HUES6 (cell line): ENCODE measurements around the gene PTPN12.
"Not testable (repeated sequence)": the region's sequence is repeated elsewhere in the genome, so short reads cannot be mapped to it uniquely, and the experiment has no call there.

ENCODE experiments used
- H3K27ac ChIP-seq: 2 replicates; pipeline ENCODE4 v1.7.0; 2013; ENCODE audit warnings: low read depth, mild to moderate bottlenecking, low read length, inconsistent platforms
- H3K27me3 ChIP-seq: 2 replicates; pipeline ENCODE4 v1.6.1; 2013; ENCODE audit warnings: low read length; ENCODE audit not compliant: control insufficient read depth, insufficient read depth
- H3K36me3 ChIP-seq: 2 replicates; pipeline ENCODE4 v1.6.1; 2013; ENCODE audit warnings: low read length; ENCODE audit not compliant: control insufficient read depth, insufficient read depth
- H3K4me1 ChIP-seq: 2 replicates; pipeline ENCODE4 v1.6.1; 2013; ENCODE audit warnings: low read length; ENCODE audit not compliant: control insufficient read depth, insufficient read depth
- H3K4me3 ChIP-seq: 2 replicates; pipeline ENCODE4 v1.5.1; 2013; ENCODE audit warnings: low read depth, low read length
- H3K9ac ChIP-seq: one replicate; pipeline ENCODE4 v1.6.1; 2013; ENCODE audit warnings: mild to moderate bottlenecking, low read length
- H3K9me3 ChIP-seq: 2 replicates; pipeline ENCODE4 v1.6.1; 2013; ENCODE audit warnings: low read depth, low read length; ENCODE audit not compliant: control insufficient read depth, insufficient read depth

PTPN12 gene

DNA sequence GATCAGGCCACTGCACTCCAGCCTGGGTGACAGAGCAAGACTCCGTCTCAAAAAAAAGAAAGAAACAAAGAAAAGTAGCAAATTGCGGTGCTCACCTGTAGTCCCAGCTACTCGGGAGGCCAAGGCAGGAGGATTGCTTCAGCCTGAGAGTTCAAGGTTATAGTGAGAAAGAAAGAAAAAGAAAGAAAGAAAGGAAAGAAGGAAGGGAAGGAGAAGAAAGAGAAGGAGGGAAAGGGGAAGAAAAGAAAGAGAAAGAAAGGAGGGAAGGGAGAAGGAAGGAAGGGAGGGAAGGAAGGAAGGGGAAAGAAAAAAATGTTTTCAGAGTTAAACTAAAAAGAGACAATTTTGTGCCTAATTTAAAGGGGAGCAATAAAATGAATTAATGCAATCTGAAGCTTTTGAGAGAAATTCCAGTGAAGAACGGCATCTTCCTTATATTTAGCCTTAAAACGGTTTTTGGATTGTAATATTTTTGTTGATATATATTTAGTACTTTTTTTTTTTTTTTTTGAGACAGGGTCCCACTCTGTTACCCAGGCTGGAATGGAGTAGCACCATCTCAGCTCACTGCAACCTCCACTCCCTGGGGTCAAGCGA lies 111.7 kb downstream of the PTPN12 start:
- no peaks in the 10 kb centered on the region for H3K27me3 ChIP-seq
- H3K9me3 ChIP-seq: no peaks in the 10 kb centered on the region
- H3K27ac ChIP-seq: no peak overlapping the region
- no peak overlapping the region for H3K9ac ChIP-seq
- H3K4me1 ChIP-seq: no peaks in the 10 kb centered on the region
- H3K4me3 ChIP-seq: no peak overlapping the region
- peaks cover 43% of the 10 kb centered on the region for H3K36me3 ChIP-seq

DNA sequence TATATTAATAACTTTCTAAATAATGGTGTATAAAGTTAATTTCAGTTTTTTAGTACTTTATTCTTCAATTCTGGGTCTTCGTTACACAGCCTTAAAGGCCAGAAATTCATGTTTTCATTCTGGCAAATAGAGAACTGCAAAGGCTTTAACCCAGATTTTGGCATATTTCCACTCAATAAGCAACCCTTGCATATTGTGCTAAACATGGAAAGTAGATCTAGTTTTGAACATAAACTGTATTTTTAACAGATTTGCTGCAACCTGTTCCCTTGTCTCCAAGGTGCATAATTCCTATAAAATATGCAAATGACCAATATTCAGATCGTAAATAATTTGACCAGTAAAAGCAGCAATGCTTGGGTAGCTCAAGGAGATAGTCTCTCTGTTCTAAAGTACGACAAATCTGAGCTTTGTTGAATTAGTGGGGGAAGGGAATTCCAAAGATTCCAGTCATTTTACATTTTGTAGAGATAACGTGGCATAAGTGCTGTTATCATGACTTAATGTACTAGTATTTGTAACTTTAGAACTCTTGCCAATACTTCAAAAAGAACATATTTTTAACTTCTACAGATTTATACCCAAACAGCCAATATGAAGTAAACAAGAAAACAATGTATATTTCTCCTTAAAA lies 112.7 kb downstream of the PTPN12 start:
- no peak overlapping the region for H3K4me3 ChIP-seq
- no peak overlapping the region for H3K9ac ChIP-seq
- no peaks in the 10 kb centered on the region for H3K9me3 ChIP-seq
- peaks cover 42% of the 10 kb centered on the region for H3K36me3 ChIP-seq
- H3K4me1 ChIP-seq: no peaks in the 10 kb centered on the region
- no peak overlapping the region for H3K27ac ChIP-seq
- no peaks in the 10 kb centered on the region for H3K27me3 ChIP-seq

DNA sequence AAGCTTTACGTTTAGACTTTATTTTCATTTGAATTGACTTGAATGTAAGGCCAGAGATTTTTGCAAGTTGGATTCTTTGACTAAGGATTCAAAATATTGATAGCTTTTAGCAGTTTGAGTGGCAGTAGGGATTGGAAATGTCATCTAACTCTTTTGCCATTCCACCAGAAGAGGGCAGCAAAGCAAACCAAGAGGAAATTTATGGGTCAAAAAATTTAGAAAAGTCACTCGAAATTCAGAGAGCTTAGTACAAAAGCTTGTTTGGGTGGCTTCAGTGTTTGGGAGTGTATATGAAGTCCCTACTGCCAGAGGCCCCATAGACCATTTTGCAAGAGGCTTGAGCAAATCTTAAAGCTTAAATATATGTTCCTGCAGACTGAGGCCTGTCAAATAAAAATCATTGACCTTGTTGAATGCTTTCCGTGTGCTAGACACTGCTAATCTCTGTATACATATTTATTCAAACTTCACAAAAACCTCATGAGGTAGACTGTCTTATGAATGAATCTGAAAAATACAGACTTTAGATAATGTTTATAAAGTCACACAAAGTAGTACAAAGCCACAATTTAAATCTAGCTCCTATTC lies 114.6 kb downstream of the PTPN12 start:
- H3K36me3 ChIP-seq: peaks cover 47% of the 10 kb centered on the region

DNA sequence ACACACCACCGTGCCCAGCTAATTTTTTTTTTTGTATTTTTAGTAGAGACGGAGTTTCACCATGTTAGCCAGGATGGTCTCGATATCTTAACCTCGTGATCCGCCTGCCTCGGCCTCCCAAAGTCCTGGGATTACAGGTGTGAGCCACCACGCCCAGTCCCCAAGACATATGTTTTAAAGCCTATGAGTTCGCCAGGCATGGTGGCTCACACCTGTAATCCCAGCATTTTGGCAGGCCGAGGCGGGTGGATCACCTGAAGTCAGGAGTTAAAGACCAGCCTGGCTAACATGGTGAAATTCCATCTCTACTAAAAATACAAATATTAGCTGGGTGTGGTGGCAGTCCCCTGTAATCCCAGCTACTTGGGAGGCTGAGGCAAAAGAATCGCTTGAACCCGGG lies 115.7 kb downstream of the PTPN12 start:
- H3K9me3 ChIP-seq, H3K4me3 ChIP-seq, H3K9ac ChIP-seq, H3K27ac ChIP-seq, H3K4me1 ChIP-seq, H3K27me3 ChIP-seq: not testable (repeated sequence)
- peaks cover 47% of the 10 kb centered on the region for H3K36me3 ChIP-seq

More for the DNA sequence above, 114.6 kb downstream of the PTPN12 start:
- Histone ChIP-seq H3K27me3 (no peaks in the 10 kb centered on the region), H3K27ac (no peak overlapping the region), H3K4me1 (no peaks in the 10 kb centered on the region), H3K9me3 (no peaks in the 10 kb centered on the region), H3K4me3 (no peak overlapping the region), H3K9ac (no peak overlapping the region)

DNA sequence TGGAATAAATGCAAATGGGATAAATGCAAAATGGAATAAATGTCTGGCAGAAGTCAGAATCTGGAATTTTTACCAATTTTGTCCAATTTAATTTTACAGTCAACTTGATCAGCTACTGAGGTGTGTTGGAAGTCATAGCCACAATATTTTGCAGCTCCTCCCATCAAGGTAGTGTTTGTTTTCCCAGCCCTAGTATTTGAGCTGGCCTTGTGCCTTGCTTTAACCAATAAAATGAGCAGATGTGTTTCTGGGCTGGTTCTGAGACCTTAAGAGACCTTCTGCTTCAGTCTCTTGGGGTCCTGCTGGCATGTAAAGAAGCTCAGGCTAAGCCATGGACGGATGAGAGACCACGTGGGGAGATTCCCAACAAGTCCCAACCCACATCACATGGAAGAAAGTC lies 116.5 kb downstream of the PTPN12 start:
- H3K36me3 ChIP-seq: peaks cover 54% of the 10 kb centered on the region
- no peaks in the 10 kb centered on the region for H3K9me3 ChIP-seq
- no peak overlapping the region for H3K4me3 ChIP-seq
- no peak overlapping the region for H3K9ac ChIP-seq
- no peaks in the 10 kb centered on the region for H3K4me1 ChIP-seq
- H3K27ac ChIP-seq: no peak overlapping the region
- no peaks in the 10 kb centered on the region for H3K27me3 ChIP-seq

DNA sequence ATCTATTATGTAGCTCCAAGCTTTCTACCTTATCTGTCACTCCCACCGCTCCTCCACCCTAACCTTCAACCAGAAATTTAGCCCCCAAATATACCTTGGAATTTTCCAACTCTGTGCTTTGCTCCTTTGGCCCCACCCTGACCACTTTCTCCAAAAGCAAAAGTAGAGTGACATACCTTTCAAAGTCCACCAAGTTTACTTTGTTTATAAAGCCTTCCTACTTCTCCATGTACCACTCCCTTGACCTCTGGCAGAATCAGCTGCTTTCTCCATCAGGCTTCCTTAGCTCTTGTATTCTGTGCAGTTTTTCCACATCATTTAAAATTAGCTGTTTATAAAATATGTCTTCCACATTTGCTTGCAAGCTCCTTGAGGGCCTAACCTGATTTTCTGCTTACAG lies 118.3 kb downstream of the PTPN12 start:
- Histone ChIP-seq H3K27ac (no peak overlapping the region), H3K4me1 (no peaks in the 10 kb centered on the region)

DNA sequence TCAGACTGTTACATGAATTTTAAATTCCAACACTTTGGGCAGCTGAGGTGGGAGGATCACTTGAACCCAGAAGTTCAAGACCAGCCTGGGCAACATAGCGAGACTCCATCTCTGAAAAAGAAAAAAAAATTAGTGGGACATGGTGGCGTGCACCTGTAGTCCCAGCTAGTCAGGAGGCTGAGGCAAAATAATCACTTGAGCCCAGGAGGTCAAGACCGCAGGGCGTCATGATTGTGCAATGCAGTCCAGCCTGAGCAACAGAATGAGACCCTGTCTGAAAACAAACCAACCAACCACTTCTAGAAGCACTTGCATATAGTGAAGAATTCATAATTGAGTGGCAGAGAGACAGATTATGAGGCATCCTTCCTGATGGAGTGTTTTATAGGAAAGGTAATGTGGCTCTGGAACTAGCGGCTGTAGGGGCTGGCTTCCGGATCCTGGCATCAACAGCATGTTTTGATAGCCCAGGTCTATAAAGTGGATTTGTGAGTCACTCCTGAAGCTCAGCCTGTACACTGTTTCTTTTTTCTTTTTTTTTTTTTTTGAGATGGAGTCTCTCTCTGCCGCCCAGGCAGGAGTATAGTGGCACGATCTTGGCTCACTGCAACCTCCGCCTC lies 118.9 kb downstream of the PTPN12 start:
- no peak overlapping the region for H3K4me3 ChIP-seq
- H3K9ac ChIP-seq: no peak overlapping the region
- H3K9me3 ChIP-seq: no peaks in the 10 kb centered on the region
- no peaks in the 10 kb centered on the region for H3K27me3 ChIP-seq
- no peaks in the 10 kb centered on the region for H3K4me1 ChIP-seq
- no peak overlapping the region for H3K27ac ChIP-seq
- H3K36me3 ChIP-seq: peaks cover 60% of the 10 kb centered on the region

More for the DNA sequence above, 118.3 kb downstream of the PTPN12 start:
- H3K4me3 ChIP-seq: no peak overlapping the region
- no peaks in the 10 kb centered on the region for H3K9me3 ChIP-seq
- peaks cover 60% of the 10 kb centered on the region for H3K36me3 ChIP-seq
- no peaks in the 10 kb centered on the region for H3K27me3 ChIP-seq
- H3K9ac ChIP-seq: no peak overlapping the region

DNA sequence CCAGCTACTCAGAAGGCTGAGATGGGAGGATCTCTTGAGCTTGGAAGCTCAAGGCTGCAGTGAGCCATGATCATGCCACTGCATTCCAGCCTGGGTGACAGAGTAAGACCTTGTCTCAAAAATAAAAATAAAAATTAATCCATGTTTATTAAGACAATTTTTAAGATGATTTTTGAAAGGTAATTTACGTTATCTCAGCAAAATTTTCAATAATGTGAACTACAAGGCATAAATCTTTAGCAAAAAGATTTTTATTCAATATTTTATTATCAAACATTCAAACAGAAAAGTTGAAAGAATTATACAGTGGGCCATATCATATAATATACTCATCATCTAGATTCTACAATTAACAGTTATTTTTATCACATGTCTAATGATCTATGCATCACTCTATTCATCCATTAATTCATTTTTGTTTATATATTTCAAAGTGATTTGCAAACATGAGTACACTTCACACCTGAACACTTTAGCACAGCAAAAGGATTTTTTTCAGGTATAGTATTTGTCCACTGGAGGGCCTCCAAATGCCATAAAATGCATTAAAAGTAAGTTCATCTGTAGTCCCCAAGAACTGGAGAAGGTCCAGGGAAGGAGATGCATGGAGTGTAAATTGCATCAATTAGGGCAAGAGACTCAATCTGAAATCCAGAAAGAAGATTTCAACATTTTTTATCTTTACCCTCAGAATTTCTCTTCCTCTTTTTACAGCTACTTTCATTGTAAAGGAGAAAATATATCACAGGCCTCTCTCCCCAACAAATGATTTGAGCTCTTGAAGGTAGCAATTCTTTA lies 120.5 kb downstream of the PTPN12 start:
- Histone ChIP-seq H3K27me3 (no peaks in the 10 kb centered on the region), H3K9me3 (no peaks in the 10 kb centered on the region), H3K27ac (no peak overlapping the region), H3K9ac (no peak overlapping the region), H3K4me3 (no peak overlapping the region), H3K4me1 (no peaks in the 10 kb centered on the region), H3K36me3 (peaks cover 61% of the 10 kb centered on the region)

DNA sequence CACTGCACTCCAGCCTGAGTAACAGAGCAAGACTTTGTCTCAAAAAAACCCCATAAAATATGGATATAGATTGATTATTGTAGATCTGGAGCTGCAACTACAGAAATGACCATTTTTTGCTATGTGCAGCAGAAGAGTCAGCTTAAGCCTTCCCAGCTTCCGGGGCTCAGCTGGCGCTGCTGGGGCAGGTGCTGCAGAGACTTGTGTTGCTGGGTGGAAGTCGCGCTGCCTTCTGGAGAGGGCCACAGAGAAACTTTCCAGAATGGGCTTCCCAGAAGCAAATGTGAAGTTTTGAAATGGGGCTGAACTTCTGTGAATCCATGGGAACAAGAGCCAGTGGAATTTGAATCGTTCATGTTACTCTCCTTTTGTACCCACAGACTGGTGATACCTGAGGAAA lies 121.8 kb downstream of the PTPN12 start:
- no peaks in the 10 kb centered on the region for H3K9me3 ChIP-seq
- H3K27ac ChIP-seq: no peak overlapping the region
- H3K4me1 ChIP-seq: no peaks in the 10 kb centered on the region
- H3K27me3 ChIP-seq: no peaks in the 10 kb centered on the region
- peaks cover 50% of the 10 kb centered on the region for H3K36me3 ChIP-seq
- no peak overlapping the region for H3K4me3 ChIP-seq
- no peak overlapping the region for H3K9ac ChIP-seq

DNA sequence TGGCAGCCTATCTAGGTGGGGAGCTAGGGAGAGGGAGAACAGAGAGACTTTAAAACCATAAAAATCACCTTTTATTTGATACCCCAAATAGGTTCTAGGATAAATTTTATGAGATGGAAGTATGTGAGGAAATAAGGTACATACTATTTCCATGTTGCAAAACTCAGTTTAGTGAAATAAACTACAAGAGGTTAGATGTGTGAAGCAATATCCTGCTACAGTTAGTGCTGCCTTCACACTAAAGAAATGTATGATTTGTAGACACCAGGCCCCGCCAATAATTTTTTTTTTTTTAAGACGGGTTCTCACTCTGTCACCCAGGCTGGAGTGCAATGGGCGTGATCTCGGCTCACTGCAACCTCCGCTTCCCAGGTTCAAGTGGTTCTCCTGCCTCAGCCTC lies 124.7 kb downstream of the PTPN12 start:
- Histone ChIP-seq H3K4me3 (no peak overlapping the region), H3K4me1 (no peaks in the 10 kb centered on the region), H3K27ac (no peak overlapping the region), H3K27me3 (no peaks in the 10 kb centered on the region), H3K9ac (no peak overlapping the region), H3K9me3 (no peaks in the 10 kb centered on the region), H3K36me3 (peaks cover 32% of the 10 kb centered on the region)
